Ramos (cell line): ENCODE data around the gene ELAVL1.
"Not testable (repeated sequence)": the region's sequence is repeated elsewhere in the genome, so short reads cannot be mapped to it uniquely, and the experiment has no call there.

Experiments used
- in situ Hi-C: fragments of 300-500 bp; cut with MboI; formaldehyde crosslinking; loops from one replicate; pipeline ENCODE4 v1.14.3; 2022; ENCODE audit warnings: low sequenced_read_pairs; ENCODE audit not compliant: unreplicated experiment

ELAVL1 gene

GRCh38 chr19:7944177-7944761 lies 61.2 kb downstream of the ELAVL1 start:
- in situ Hi-C loops, result no loop called here

- in situ Hi-C loops, result no loop called here
These were observed 61.8 kb downstream of the ELAVL1 start, which contains the start of gene TIMM44 for GRCh38 chr19:7943444-7944176. TIMM44 (minus strand) TSS chr19:7943666; CDS start chr19:7943651, 15 bp downstream.

- in situ Hi-C loops, result no loop called here
These were observed 62.4 kb downstream of the ELAVL1 start for GRCh38 chr19:7942981-7943443.

- in situ Hi-C loops, result no loop called here
These were observed 63.4 kb downstream of the ELAVL1 start for GRCh38 chr19:7941895-7942596.

GRCh38 chr19:7940841-7941240 lies 64.6 kb downstream of the ELAVL1 start:
- in situ Hi-C loops, result no loop called here

- in situ Hi-C loops, result no loop called here
These were observed 70.7 kb downstream of the ELAVL1 start for GRCh38 chr19:7934766-7935165.

GRCh38 chr19:7933828-7934725 lies 71.4 kb downstream of the ELAVL1 start:
- in situ Hi-C loops, result no loop called here

GRCh38 chr19:7933411-7933810 lies 72.0 kb downstream of the ELAVL1 start:
- in situ Hi-C loops, result no loop called here

GRCh38 chr19:7932930-7933300 lies 72.5 kb downstream of the ELAVL1 start:
- in situ Hi-C loops, result no loop called here

GRCh38 chr19:7932276-7932929 lies 73.0 kb downstream of the ELAVL1 start:
- in situ Hi-C loops, result no loop called here

GRCh38 chr19:7931221-7932061 lies 74.0 kb downstream of the ELAVL1 start:
- in situ Hi-C loops, result no loop called here

- in situ Hi-C loops, result no loop called here
These were observed 74.7 kb downstream of the ELAVL1 start for GRCh38 chr19:7930765-7931164.

GRCh38 chr19:7930030-7930429 lies 75.4 kb downstream of the ELAVL1 start:
- in situ Hi-C loops, result not testable (repeated sequence)

- in situ Hi-C loops, result no loop called here
These were observed 76.4 kb downstream of the ELAVL1 start for GRCh38 chr19:7928741-7929701.

GRCh38 chr19:7928334-7928706 lies 77.1 kb downstream of the ELAVL1 start:
- in situ Hi-C loops, result no loop called here

GRCh38 chr19:7927605-7928333 lies 77.7 kb downstream of the ELAVL1 start:
- in situ Hi-C loops, result no loop called here
